ENCODE measurements around the gene PPME1.

PPME1 gene

DNA sequence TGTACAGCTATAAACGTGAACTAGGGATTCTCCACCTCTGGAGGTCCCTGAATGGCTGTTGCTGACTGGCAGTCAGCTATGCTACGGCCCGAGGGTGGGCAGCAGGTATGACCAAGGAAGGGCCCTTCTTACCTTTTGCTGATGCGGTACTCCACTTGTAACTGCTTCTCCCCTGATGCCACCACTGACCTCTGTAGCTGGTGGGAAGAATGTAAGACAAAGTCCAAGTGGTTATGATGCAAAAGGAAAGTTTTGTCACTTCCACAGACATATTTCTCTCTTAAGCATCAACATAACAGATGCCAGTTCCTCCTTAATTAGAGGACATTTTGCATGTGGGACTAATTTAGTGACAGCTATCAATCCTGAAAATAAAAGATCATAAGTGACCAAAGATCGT, 108.2 kb downstream of the PPME1 start:
- no peak for DNase-seq

DNA sequence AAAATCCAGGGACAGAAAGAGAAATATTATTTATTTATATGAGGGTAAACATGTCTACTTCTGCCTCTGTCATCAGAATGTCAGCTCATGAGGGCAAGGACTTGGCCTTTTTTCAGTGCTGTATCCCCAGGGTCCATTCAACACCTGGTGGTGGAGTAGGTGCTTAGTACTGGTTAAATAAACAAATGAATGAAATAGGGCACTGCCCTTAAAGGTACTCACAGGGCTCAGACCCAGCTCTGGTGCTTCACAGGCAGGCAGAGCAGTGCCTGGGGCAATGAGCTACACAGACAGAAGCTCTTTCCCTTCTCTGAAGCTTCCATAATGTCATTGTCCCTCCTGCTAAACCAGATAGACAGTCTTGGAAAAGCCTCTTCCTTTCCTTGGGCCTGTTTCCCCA, 109.4 kb downstream of the PPME1 start:
- DNase-seq: no peak

DNA sequence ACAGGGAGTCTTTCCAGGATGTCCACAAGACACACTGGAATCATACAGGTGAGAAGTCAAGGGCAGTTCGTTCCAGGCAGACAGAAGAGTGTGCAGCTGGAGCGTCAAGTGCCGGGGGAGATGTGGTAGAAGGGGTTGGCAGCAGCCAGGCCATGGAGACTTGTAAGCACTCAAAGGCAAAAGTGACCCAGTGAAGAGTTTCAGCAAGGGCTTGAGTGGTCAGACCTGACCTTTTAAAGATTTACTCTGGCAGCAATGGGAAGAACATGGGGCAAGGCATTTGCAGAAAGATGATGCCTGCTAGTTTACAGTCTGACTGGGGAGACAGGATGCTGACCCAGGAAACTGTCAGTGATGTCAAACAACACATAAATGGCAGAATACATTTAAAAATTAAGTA, 111.3 kb downstream of the PPME1 start:
- no peak for DNase-seq

DNA sequence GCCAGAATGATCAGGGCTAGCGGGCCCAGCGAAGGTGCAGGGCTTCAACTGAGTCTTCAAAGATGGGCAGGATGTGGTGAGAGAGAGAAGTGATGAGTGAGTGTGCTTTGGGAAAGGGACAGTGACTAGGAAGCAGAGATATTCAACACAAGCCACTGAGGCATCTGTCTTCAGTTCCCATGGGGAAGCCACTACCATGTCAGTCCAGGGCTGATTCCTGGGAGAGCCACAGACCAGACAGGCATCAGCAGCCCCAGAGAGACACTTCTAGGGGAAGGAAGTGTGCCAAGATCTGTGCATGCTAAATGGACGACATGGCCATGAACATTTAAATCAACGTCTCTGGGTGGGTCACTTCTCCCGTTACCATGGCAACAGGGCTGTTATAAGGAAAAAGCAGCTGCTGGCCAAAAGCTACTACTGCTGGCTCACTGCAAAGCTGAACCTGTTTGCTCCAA, 111.9 kb downstream of the PPME1 start:
- DNase-seq: no peak

DNA sequence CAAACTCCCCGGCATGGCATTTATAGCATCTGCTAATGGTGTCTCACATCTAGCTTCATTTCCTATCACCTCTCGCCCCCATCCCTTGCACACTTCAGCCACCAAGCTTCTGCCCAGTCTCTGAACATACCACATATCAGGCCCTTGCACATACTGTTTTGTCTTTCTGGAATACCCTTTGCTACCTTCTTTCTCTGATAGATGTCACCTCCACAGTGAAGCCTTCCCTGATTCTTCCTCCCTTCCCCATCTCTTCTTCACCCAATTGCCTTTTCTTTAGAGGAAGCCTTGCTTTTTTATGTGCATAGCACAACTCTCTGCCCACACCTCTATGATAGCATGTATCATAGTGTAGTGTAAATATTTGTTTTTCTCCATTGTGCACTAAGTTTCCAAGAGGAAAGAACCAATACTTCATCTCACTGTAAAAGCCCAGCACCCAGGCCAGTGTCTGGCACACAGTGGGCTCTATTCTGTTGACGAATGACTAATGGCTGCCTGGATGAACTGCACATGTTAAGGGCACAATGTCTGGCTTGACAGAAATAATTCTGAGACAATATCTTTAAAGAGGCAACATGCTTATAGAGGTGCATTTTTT, 112.6 kb downstream of the PPME1 start:
- DNase-seq: no peak

DNA sequence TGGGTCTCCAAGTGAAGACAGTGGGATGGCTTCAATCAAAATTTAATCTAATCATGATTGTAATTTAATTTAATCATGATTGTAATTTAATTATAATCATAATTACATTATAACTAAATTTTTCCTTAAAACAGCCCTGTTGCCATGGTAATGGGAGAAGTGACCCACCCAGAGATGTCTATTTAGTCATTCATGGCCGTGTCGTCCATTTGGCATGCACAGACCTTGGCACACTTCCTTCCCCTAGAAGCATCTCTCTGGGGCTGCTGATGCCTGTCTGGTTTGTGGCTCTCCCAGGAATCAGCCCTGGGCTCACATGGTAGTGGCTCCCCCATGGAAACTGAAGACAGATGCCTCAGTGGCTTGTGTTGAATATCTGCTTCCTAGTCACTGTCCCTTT, 113.4 kb downstream of the PPME1 start:
- DNase-seq: no peak

DNA sequence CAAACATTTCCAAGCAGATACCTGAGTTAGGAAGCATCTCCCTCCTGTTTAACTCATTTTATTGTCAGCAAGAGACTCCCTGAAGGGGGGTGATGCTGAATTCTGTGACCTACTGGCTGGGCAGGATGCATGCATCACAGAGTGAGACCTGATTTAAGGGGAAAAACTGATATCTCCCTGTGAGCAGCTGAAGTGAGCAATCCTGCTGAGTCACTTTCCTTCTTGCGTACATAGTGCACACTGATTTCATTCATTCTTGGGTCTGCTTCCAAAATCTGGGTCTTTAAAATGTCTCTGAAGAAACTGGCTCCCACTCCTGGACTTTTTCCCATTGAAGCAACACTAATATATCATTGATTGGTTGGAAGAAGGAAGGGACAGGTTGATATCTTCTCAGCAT, 117.1 kb downstream of the PPME1 start:
- no peak for DNase-seq

DNA sequence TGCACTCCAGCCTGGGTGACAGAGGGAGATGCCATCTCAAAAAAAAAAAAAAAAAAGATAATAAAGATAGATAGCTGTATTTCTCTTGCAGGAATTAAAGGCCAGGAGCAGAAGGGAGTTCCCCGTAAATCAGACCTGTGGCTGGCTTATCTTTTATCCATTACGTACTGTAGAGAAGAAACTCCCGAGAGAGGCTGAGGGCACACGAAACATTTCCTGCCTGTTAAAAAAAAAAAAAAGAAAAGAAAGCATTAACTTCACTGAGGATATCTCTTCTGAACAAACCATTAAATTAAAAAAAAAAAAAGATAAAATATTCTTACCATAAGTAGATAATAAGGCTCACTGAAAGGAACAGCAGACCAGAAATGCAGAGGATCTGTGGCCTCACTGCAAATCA, 117.8 kb downstream of the PPME1 start:
- no peak for DNase-seq

DNA sequence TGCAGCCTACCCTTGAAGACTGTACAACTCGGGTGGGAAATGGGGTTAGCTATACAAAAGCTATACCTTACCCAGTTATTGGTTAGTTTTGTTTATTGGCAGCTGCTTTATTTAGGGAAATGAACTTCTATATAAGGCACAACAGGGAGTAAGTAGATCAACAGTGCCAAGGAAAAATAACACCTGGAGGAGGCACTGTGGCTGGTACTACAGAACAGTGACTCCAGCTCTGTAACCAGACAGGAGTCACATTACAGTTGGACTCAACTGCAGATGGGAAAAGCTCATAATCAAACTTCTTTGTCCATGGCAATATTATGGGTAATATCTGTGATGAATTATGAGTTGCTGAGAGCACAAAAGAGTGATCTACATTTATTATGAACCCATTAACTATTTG, 126.4 kb downstream of the PPME1 start:
- no peak for DNase-seq

DNA sequence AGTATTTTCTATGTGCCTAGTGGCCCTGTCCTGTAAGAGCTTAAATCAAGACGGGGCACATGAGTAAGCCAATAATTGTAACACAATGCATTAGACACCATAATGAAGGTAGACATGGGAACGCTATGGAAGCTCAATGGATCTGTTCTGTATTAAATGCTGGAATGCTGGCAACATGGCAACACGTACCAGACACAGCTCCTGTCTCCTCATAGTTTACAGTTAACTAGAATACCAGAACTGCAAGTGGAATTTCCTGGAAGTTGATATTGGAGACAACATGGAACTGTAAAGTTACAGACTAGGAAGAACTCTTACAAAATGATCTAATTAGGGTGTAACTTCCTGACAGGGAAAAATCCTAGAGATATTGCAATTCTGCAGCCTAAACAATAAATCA, 127.9 kb downstream of the PPME1 start:
- no peak for DNase-seq

All from nucleus accumbens (tissue), 56 donors.